ENCODE results near the gene PDE4D. TPM values are rescaled to one million over a fixed set of nuclear protein-coding genes. Genes with fewer than 3 reads are reported as not detected.
A peak's percentile ranks its signal among the peaks of the same experiment; 100 is the strongest.

Gene PDE4D
- total RNA-seq, 1 experiment from 2014 or later = 6.5 TPM

DNA sequence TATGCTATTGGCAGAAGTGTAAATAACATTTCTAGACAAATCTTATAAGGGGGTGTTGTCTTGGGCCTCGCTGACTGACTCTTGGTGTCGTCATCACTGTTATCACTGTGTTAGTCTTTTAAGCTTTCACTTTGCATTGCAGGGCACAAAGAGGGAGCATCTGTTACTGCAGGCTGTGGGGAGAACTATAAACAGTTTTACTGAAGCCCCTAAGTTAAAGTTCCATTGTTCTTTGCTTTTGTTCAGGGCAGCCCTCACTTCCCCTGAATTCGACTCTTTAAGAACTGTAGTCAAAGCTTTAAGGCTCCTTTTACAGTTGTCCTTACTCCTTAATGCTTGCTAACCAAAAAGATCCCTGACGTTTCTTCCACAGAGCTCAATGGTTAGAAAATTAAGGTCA lies 705.7 kb downstream of the PDE4D start:
- intact Hi-C loops (cut with micrococcal nuclease; ENCODE audit: unreplicated experiment) = loop anchor here (1.0 to 10.0 kb wide), 5 partner anchors 179 to 614 kb away; no protein-coding TSS in a partner anchor
- H3K4me3 ChIP-seq (ENCODE audit: low read depth, low read length, poor library complexity, severe bottlenecking) = peak overlapping the region; percentile 36
- no peak for DNase-seq (ENCODE audit: low spot score)
- H3K4me1 ChIP-seq (ENCODE audit: insufficient read depth, low read length, poor library complexity, severe bottlenecking) = peaks cover 9% of the 10 kb centered on the region
- H3K36me3 ChIP-seq (ENCODE audit: insufficient read depth, low read length, poor library complexity, severe bottlenecking) = no peaks in the 10 kb centered on the region
- BruUV-seq (replicated peaks) = no TSS peak
- CTCF ChIA-PET = interaction anchor here (0.6 to 2.0 kb wide), 6 partner anchors 141 to 613 kb away, joined by 3 to 11 read pairs (median 3); no protein-coding TSS in a partner anchor
- no peak overlapping the region for H3K27ac ChIP-seq (ENCODE audit: low read depth, low read length, poor library complexity, severe bottlenecking)
- TF ChIP-seq EZH2 (IDR thresholded peaks at IDR 0.05; ENCODE audit: borderline replicate concordance, low read depth, low read length, poor library complexity, severe bottlenecking) = no peak
- TF ChIP-seq, protein P1, sequence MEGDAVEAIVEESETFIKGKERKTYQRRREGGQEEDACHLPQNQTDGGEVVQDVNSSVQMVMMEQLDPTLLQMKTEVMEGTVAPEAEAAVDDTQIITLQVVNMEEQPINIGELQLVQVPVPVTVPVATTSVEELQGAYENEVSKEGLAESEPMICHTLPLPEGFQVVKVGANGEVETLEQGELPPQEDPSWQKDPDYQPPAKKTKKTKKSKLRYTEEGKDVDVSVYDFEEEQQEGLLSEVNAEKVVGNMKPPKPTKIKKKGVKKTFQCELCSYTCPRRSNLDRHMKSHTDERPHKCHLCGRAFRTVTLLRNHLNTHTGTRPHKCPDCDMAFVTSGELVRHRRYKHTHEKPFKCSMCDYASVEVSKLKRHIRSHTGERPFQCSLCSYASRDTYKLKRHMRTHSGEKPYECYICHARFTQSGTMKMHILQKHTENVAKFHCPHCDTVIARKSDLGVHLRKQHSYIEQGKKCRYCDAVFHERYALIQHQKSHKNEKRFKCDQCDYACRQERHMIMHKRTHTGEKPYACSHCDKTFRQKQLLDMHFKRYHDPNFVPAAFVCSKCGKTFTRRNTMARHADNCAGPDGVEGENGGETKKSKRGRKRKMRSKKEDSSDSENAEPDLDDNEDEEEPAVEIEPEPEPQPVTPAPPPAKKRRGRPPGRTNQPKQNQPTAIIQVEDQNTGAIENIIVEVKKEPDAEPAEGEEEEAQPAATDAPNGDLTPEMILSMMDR (conservative IDR thresholded peaks at IDR 0.05; ENCODE audit: low read depth, low read length) = no peak
- POLR2A ChIA-PET (ENCODE audit: low non-redundant PET) = no interaction called here
- no peaks in the 10 kb centered on the region for H3K9me3 ChIP-seq (ENCODE audit: low read depth, low read length, poor library complexity, severe bottlenecking)
- peaks cover 13% of the 10 kb centered on the region for H3K27me3 ChIP-seq (replicated peaks; ENCODE audit: insufficient read depth, low read depth, low read length, poor library complexity)

DNA sequence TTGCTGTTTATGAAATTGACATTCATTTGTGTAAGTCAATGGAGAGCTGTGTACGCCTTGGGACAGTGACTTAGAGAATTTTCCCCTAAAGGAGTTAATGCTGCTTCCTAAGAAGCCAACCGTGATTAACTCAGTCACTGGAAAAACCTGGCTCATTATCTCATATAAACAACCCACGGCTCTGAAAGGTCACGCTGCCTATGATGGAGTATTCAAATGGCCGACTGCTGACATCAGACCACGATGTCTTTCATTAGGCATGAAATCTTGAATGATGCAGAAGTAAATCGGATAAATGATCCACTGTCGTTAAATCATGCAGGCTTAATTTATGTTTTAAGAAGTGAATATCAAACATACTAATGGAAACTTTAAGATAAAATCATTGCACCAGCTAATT lies 706.9 kb downstream of the PDE4D start:
- H3K4me3 ChIP-seq (ENCODE audit: low read depth, low read length, poor library complexity, severe bottlenecking) = no peak overlapping the region
- DNase-seq (ENCODE audit: low spot score) = no peak
- BruUV-seq (replicated peaks) = no TSS peak
- POLR2A ChIA-PET (ENCODE audit: low non-redundant PET) = no interaction called here
- CTCF ChIA-PET = no interaction called here
- TF ChIP-seq, protein P1 (conservative IDR thresholded peaks at IDR 0.05; ENCODE audit: low read depth, low read length) = no peak
- TF ChIP-seq EZH2 (IDR thresholded peaks at IDR 0.05; ENCODE audit: borderline replicate concordance, low read depth, low read length, poor library complexity, severe bottlenecking) = no peak
- no peaks in the 10 kb centered on the region for H3K36me3 ChIP-seq (ENCODE audit: insufficient read depth, low read length, poor library complexity, severe bottlenecking)
- H3K9me3 ChIP-seq (ENCODE audit: low read depth, low read length, poor library complexity, severe bottlenecking) = no peaks in the 10 kb centered on the region
- intact Hi-C loops (cut with micrococcal nuclease; ENCODE audit: unreplicated experiment) = loop anchor here (5.0 to 10.0 kb wide), 3 partner anchors 181 to 616 kb away; no protein-coding TSS in a partner anchor
- H3K27ac ChIP-seq (ENCODE audit: low read depth, low read length, poor library complexity, severe bottlenecking) = no peak overlapping the region
- peaks cover 9% of the 10 kb centered on the region for H3K4me1 ChIP-seq (ENCODE audit: insufficient read depth, low read length, poor library complexity, severe bottlenecking)
- peaks cover 17% of the 10 kb centered on the region for H3K27me3 ChIP-seq (replicated peaks; ENCODE audit: insufficient read depth, low read depth, low read length, poor library complexity)

DNA sequence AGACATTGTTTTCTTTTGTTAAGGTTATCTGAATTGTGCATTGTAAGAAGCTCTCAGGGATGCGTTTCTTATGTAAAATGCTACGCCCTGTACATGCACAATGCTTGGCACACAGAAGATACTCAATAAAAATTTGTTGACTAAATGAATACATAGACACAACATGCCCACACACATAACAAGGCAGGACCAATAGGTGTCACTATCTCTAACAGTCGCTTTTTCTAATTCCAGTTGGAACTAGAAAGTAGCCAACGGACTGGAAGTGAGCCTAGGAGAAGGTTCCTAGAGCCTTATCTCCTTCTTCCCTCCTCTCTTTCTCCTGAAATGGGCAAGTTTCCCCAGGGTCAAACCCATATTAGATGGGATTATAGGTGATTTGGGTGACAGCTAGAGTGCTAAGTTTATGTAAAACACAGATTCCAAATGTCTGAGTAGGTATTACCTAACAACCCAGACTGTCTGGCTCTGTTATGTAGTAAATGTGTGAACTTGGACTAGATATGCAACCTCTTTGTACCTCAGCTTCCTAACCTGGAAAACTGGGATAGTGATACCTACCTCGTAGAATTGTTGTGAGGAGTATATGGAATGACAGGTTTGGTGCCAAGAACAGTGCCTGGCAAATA lies 707.7 kb downstream of the PDE4D start:
- H3K27me3 ChIP-seq (replicated peaks; ENCODE audit: insufficient read depth, low read depth, low read length, poor library complexity) = peaks cover 18% of the 10 kb centered on the region
- no peaks in the 10 kb centered on the region for H3K9me3 ChIP-seq (ENCODE audit: low read depth, low read length, poor library complexity, severe bottlenecking)
- DNase-seq (ENCODE audit: low spot score) = no peak
- TF ChIP-seq, protein P1 (conservative IDR thresholded peaks at IDR 0.05; ENCODE audit: low read depth, low read length) = peak; percentile 31; the same call in 1 of the 2 replicates
- TF ChIP-seq EZH2 (IDR thresholded peaks at IDR 0.05; ENCODE audit: borderline replicate concordance, low read depth, low read length, poor library complexity, severe bottlenecking) = no peak
- H3K4me1 ChIP-seq (ENCODE audit: insufficient read depth, low read length, poor library complexity, severe bottlenecking) = peaks cover 9% of the 10 kb centered on the region
- ChIA-PET CTCF (interaction anchor here (0.6 kb wide), 1 partner anchor 20 kb away, joined by 3 read pairs; no protein-coding TSS in a partner anchor), POLR2A (ENCODE audit: low non-redundant PET) (no interaction called here)
- no TSS peak for BruUV-seq (replicated peaks)
- no peaks in the 10 kb centered on the region for H3K36me3 ChIP-seq (ENCODE audit: insufficient read depth, low read length, poor library complexity, severe bottlenecking)
- no peak overlapping the region for H3K27ac ChIP-seq (ENCODE audit: low read depth, low read length, poor library complexity, severe bottlenecking)
- H3K4me3 ChIP-seq (ENCODE audit: low read depth, low read length, poor library complexity, severe bottlenecking) = no peak overlapping the region
- intact Hi-C loops (cut with micrococcal nuclease; ENCODE audit: unreplicated experiment) = loop anchor here (5.0 to 10.0 kb wide), 3 partner anchors 181 to 616 kb away; no protein-coding TSS in a partner anchor
